HCT116 (cell line): Measurements from ENCODE around the gene P2RX7. TPM values are rescaled to one million over a fixed set of nuclear protein-coding genes. Genes with fewer than 3 reads are reported as not detected.

ENCODE experiments used
- ATAC-seq: fragments of 200-7000 bp; cut with Tn5 transposase; 2 replicates; pipeline ENCODE4 v1.9.1; 2020; ENCODE audit warnings: mild to moderate bottlenecking, moderate library complexity
- BruUV-seq: library from RNA; stranded (reverse); fragments of 400-500 nt; replicated peaks from 2 replicates; lab custom pipeline; 2021; lab: Mats Ljungman, UMichigan
- CTCF ChIA-PET: fragments of 300-600 bp; sonication (Branson Sonifier 250); formaldehyde crosslinking; loops from one replicate; lab custom pipeline; 2021; ENCODE audit warnings: antibody characterized with exemption; lab: Charles Lee
- POLR2A ChIA-PET: fragments of 300-600, 350-600 bp; sonication (Branson Sonifier 250); formaldehyde crosslinking; loops from one replicate; lab custom pipeline; 2021; ENCODE audit warnings: antibody characterized with exemption; lab: Charles Lee
- RAD21 ChIA-PET, 2 experiments: fragments of 300-600 bp; sonication (Branson Sonifier 250); formaldehyde crosslinking; loops; one replicate each; lab custom pipeline; 2023; ENCODE audit warnings: low total read pairs in 2 of 2; ENCODE audit not compliant: uncharacterized antibody in 2 of 2, unreplicated experiment in 2 of 2, low non-redundant PET in 1 of 2; lab: Charles Lee
- DNase-seq: peaks from one replicate; pipeline ENCODE4 v3.0.0-alpha.2; 2010; ENCODE audit warnings: low read depth, low spot score
- H2AFZ ChIP-seq: fragments of 200-600 bp; shearing (Covaris generic), sonication (generic); 2 replicates; pipeline ENCODE4 v1.6.1; 2017; ENCODE audit warnings: low read depth, mixed run types, mixed read lengths, antibody characterized with exemption, low read length; ENCODE audit not compliant: poor library complexity, severe bottlenecking
- H3K27ac ChIP-seq: 2 replicates; pipeline ENCODE4 v1.5.1; 2012; ENCODE audit warnings: low read depth, low read length
- H3K27me3 ChIP-seq: fragments of 200-600 bp; sonication (generic); 2 replicates; pipeline ENCODE4 v1.6.1; 2016; ENCODE audit warnings: mixed run types, low read length, mixed read lengths; ENCODE audit not compliant: insufficient read depth
- H3K36me3 ChIP-seq, 2 experiments: fragments of 200-500 bp in 1 of 2; fragments of 200-600 bp in 1 of 2; sonication (Bioruptor generic) in 1 of 2; sonication (generic) in 1 of 2; 2 replicates each; pipeline versions ENCODE4 v1.5.1 to v1.6.1; 2014 to 2016; ENCODE audit warnings: low read length in 2 of 2, inconsistent platforms in 1 of 2, mixed read lengths in 1 of 2, mixed run types in 1 of 2; ENCODE audit not compliant: insufficient read depth in 2 of 2, control insufficient read depth in 1 of 2
- H3K4me1 ChIP-seq, 2 experiments: fragments of 200-600 bp in 1 of 2; sonication (generic) in 1 of 2; 2 replicates each; pipeline versions ENCODE4 v1.5.1 to v1.6.1; 2012 to 2017; ENCODE audit warnings: low read length in 2 of 2, inconsistent platforms in 1 of 2, mild to moderate bottlenecking in 1 of 2, mixed read lengths in 1 of 2, mixed run types in 1 of 2, moderate library complexity in 1 of 2; ENCODE audit not compliant: insufficient read depth in 2 of 2, control insufficient read depth in 1 of 2
- H3K4me2 ChIP-seq: fragments of 200-600 bp; sonication (generic); 2 replicates; pipeline ENCODE4 v1.6.1; 2017; ENCODE audit warnings: mixed run types, low read length, mixed read lengths
- H3K4me3 ChIP-seq, 2 experiments: fragments of 200-600 bp in 1 of 2; sonication (generic) in 1 of 2; replicated peaks in 1 of 2; 2 replicates each; pipeline ENCODE4 v1.5.1; 2011 to 2016; ENCODE audit warnings: low read length in 2 of 2, control low read depth in 1 of 2, low read depth in 1 of 2, mild to moderate bottlenecking in 1 of 2, mixed read lengths in 1 of 2, mixed run types in 1 of 2
- H3K79me2 ChIP-seq: fragments of 200-600 bp; sonication (generic); 2 replicates; pipeline ENCODE4 v1.6.1; 2017; ENCODE audit warnings: mild to moderate bottlenecking, mixed run types, low read length, moderate library complexity, mixed read lengths; ENCODE audit not compliant: insufficient read depth
- H3K9ac ChIP-seq: fragments of 200-600 bp; sonication (generic); 2 replicates; pipeline ENCODE4 v1.6.1; 2016; ENCODE audit warnings: low read length, mixed read lengths
- H3K9me2 ChIP-seq: fragments of 200-600 bp; sonication (generic), shearing (Covaris generic); 2 replicates; pipeline ENCODE4 v1.6.1; 2017; ENCODE audit warnings: mixed run types, mild to moderate bottlenecking, moderate library complexity; ENCODE audit not compliant: insufficient read depth
- H3K9me3 ChIP-seq, 2 experiments: fragments of 200-500 bp in 1 of 2; fragments of 200-600 bp in 1 of 2; sonication (Bioruptor generic) in 1 of 2; sonication (generic) in 1 of 2; 2 replicates each; pipeline ENCODE4 v1.6.1; 2014 to 2017; ENCODE audit warnings: low read length in 2 of 2, mixed read lengths in 2 of 2, inconsistent platforms in 1 of 2, low read depth in 1 of 2, mild to moderate bottlenecking in 1 of 2, mixed run types in 1 of 2, moderate library complexity in 1 of 2; ENCODE audit not compliant: control insufficient read depth in 1 of 2, insufficient read depth in 1 of 2
- H4K20me1 ChIP-seq: fragments of 200-600 bp; sonication (generic), shearing (Covaris generic); 2 replicates; pipeline ENCODE4 v1.6.1; 2017; ENCODE audit warnings: mixed run types, mild to moderate bottlenecking, moderate library complexity; ENCODE audit not compliant: insufficient read depth
- ELF1 ChIP-seq: IDR thresholded peaks from 2 replicates; pipeline ENCODE4 v1.6.1; 2012; ENCODE audit warnings: low read depth, borderline replicate concordance
- EZH2phosphoT487 ChIP-seq: fragments of 200-600 bp; IDR thresholded peaks from 2 replicates; pipeline ENCODE4 v1.6.1; 2018; ENCODE audit warnings: antibody characterized with exemption, borderline replicate concordance
- JUND ChIP-seq: IDR thresholded peaks from 2 replicates; pipeline ENCODE4 v1.6.1; 2012
- POLR2A ChIP-seq: IDR thresholded peaks from 2 replicates; pipeline ENCODE4 v1.7.0; 2011; ENCODE audit warnings: borderline replicate concordance; ENCODE audit not compliant: insufficient read depth, insufficient read length; ENCODE audit errors: extremely low read depth
- POLR2AphosphoS5 ChIP-seq: IDR thresholded peaks from 2 replicates; pipeline ENCODE4 v1.6.1; 2011; ENCODE audit warnings: mild to moderate bottlenecking, low read depth, low read length, moderate library complexity
- RAD21 ChIP-seq: IDR thresholded peaks from 2 replicates; pipeline ENCODE4 v1.6.1; 2012; ENCODE audit warnings: low read depth, mild to moderate bottlenecking
- REST ChIP-seq: IDR thresholded peaks from 2 replicates; pipeline ENCODE4 v1.6.1; 2012; ENCODE audit warnings: low read depth
- SIN3A ChIP-seq: IDR thresholded peaks from 2 replicates; pipeline ENCODE4 v1.6.1; 2012; ENCODE audit warnings: low read depth
- SP1 ChIP-seq: IDR thresholded peaks from 2 replicates; pipeline ENCODE4 v1.6.1; 2012; ENCODE audit warnings: low read depth
- TCF7L2 ChIP-seq: IDR thresholded peaks from 2 replicates; pipeline ENCODE4 v1.7.0; 2011; ENCODE audit warnings: borderline replicate concordance, inconsistent platforms; ENCODE audit not compliant: insufficient read depth, insufficient read length; ENCODE audit errors: extremely low read depth
- ZBTB33 ChIP-seq: IDR thresholded peaks from 2 replicates; pipeline ENCODE4 v1.6.1; 2011; ENCODE audit warnings: mild to moderate bottlenecking, low read length, moderate library complexity; ENCODE audit not compliant: insufficient replicate concordance; ENCODE audit errors: extremely low read depth
- ZNF274 ChIP-seq: fragments of 200-500 bp; sonication (Bioruptor generic); IDR thresholded peaks from 2 replicates; pipeline ENCODE4 v1.6.1; 2014; ENCODE audit warnings: mild to moderate bottlenecking, low read depth, low read length, inconsistent platforms
- intact Hi-C: fragments of 100-400 bp; cut with micrococcal nuclease; formaldehyde crosslinking; loops from 2 replicates; pipeline ENCODE4 v1.10.0; 2022
- total RNA-seq: library from RNA; stranded (reverse); gene quantifications from one replicate; pipeline ENCODE4 v1.2.1, GENCODE V29; 2021; ENCODE audit not compliant: unreplicated experiment
- TF ChIP-seq, protein P1 (sequence below): IDR thresholded peaks from 2 replicates; pipeline ENCODE4 v1.6.1; 2012
- TF ChIP-seq, protein P2 (sequence below): IDR thresholded peaks from 2 replicates; pipeline ENCODE4 v1.6.1; 2012

P2RX7 gene
- total RNA-seq, 1 experiment from 2014 or later, result 1.5 TPM

GRCh38 chr12:121176826-121177529, 44.3 kb downstream of the P2RX7 start:
- no TSS peak for BruUV-seq
- Histone ChIP-seq H3K9me2 (no peaks in the 10 kb centered on the region), H3K4me1 (no peaks in the 10 kb centered on the region), H3K9me3 (no peaks in the 10 kb centered on the region), H3K27me3 (no peaks in the 10 kb centered on the region), H2AFZ (no peak overlapping the region), H3K27ac (no peak overlapping the region), H4K20me1 (no peaks in the 10 kb centered on the region), H3K4me3 (no peak overlapping the region), H3K9ac (no peak overlapping the region), H3K4me2 (no peak overlapping the region), H3K79me2 (no peaks in the 10 kb centered on the region), H3K36me3 (no peaks in the 10 kb centered on the region)
- DNase-seq (no peak), ATAC-seq (no peak)
- intact Hi-C loops, result no loop called here
- ChIA-PET CTCF (no interaction called here), POLR2A (no interaction called here), RAD21 (no interaction called here)
- TF ChIP-seq, protein P1, sequence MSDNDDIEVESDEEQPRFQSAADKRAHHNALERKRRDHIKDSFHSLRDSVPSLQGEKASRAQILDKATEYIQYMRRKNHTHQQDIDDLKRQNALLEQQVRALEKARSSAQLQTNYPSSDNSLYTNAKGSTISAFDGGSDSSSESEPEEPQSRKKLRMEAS, result no peak
- TF ChIP-seq SP1, result no peak
- TF ChIP-seq POLR2AphosphoS5, result no peak
- no peak for TF ChIP-seq POLR2A
- no peak for TF ChIP-seq ZBTB33

GRCh38 chr12:121181181-121181580, 48.5 kb downstream of the P2RX7 start:
- H2AFZ ChIP-seq, result no peak overlapping the region
- no peak overlapping the region for H3K4me3 ChIP-seq
- ChIA-PET CTCF (no interaction called here), RAD21 (no interaction called here), POLR2A (no interaction called here)
- peaks cover 0 to 2% of the 10 kb centered on the region in 2 experiments; a peak in 1 of 4 replicates for H3K4me1 ChIP-seq
- no peaks in the 10 kb centered on the region for H3K9me2 ChIP-seq
- H3K4me2 ChIP-seq, result no peak overlapping the region
- H3K27me3 ChIP-seq, result no peaks in the 10 kb centered on the region
- H3K79me2 ChIP-seq, result no peaks in the 10 kb centered on the region
- H3K36me3 ChIP-seq, result no peaks in the 10 kb centered on the region
- H3K9me3 ChIP-seq, result no peaks in the 10 kb centered on the region
- H3K9ac ChIP-seq, result no peak overlapping the region
- ATAC-seq (no peak), DNase-seq (no peak)
- intact Hi-C loops, result no loop called here
- H4K20me1 ChIP-seq, result no peaks in the 10 kb centered on the region
- no TSS peak for BruUV-seq
- no peak overlapping the region for H3K27ac ChIP-seq
- TF ChIP-seq SP1, result no peak
- no peak for TF ChIP-seq ZNF274
- no peak for TF ChIP-seq RAD21
- TF ChIP-seq SIN3A, result no peak
- TF ChIP-seq JUND, result no peak
- no peak for TF ChIP-seq ELF1
- no peak for TF ChIP-seq TCF7L2
- TF ChIP-seq, protein P2, sequence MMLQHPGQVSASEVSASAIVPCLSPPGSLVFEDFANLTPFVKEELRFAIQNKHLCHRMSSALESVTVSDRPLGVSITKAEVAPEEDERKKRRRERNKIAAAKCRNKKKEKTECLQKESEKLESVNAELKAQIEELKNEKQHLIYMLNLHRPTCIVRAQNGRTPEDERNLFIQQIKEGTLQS, result no peak
- no peak for TF ChIP-seq EZH2phosphoT487
- no peak for TF ChIP-seq REST
- TF ChIP-seq POLR2A, result no peak
- no peak for TF ChIP-seq POLR2AphosphoS5
